Activated CD4-positive, alpha-beta memory T cell treated with anti-CD3 and anti-CD28 coated beads, Interleukin-2, amount 10 ng/mL, durations not matched to agents 7 days and 5 days (primary cell): ENCODE results near the gene PNPLA5. TPM values are rescaled to one million over a fixed set of nuclear protein-coding genes. Genes with fewer than 3 reads are reported as not detected.

Experiments
- CTCF ChIA-PET: fragments of 350-600 bp; sonication (Branson Sonifier 250); formaldehyde crosslinking; loops from one replicate; lab custom pipeline; 2021; ENCODE audit warnings: antibody characterized with exemption, inconsistent platforms; lab: Charles Lee
- POLR2A ChIA-PET: fragments of 350-600 bp; sonication (Branson Sonifier 250); formaldehyde crosslinking; loops from one replicate; lab custom pipeline; 2021; ENCODE audit warnings: antibody characterized with exemption; lab: Charles Lee
- DNase-seq: peaks from one replicate; pipeline ENCODE4 v3.0.0-alpha.2; 2020
- H3K27ac Mint-ChIP-seq: one replicate; pipeline ENCODE4 v1.8.0; 2021; ENCODE audit warnings: mild to moderate bottlenecking, mixed read lengths
- H3K27me3 Mint-ChIP-seq: one replicate; pipeline ENCODE4 v1.8.0; 2021; ENCODE audit warnings: mixed read lengths
- H3K36me3 Mint-ChIP-seq: one replicate; pipeline ENCODE4 v1.8.0; 2021; ENCODE audit warnings: low read depth, mixed read lengths
- H3K4me1 Mint-ChIP-seq: one replicate; pipeline ENCODE4 v1.8.0; 2021; ENCODE audit warnings: mixed read lengths
- H3K4me3 Mint-ChIP-seq: one replicate; pipeline ENCODE4 v1.8.0; 2021; ENCODE audit warnings: mild to moderate bottlenecking, mixed read lengths
- H3K9me3 Mint-ChIP-seq: one replicate; pipeline ENCODE4 v1.8.0; 2021; ENCODE audit warnings: mixed read lengths
- total RNA-seq, 2 experiments: library from RNA; stranded (reverse); gene quantifications; one replicate each; pipeline ENCODE4 v1.2.3, GENCODE V29; 2021

The PNPLA5 gene
- total RNA-seq, 2 experiments from 2014 or later: not detected

DNA sequence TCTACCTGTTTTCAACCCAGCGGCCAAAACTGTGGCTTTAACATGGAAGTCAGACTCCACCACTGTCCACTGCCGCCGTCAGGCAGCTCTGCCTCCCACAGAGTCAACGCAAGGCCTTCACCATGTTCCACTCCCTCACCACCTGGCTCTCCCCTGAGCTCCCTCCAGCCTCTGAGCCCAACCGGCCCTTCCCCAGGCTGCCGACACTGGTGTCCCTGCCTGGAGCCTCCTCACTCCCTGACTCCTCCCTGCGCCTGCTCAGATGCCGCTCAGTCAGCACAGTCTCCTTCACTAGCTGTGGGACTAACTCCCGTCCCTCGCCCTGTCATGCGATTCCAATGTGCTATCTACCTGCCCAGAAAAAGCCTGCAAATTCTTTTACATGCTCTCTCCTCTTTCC, 45.8 kb downstream of the PNPLA5 start:
- Mint-ChIP-seq H3K36me3 (no peaks in the 10 kb centered on the region), H3K27me3 (no peaks in the 10 kb centered on the region), H3K9me3 (no peaks in the 10 kb centered on the region), H3K4me3 (no peak overlapping the region), H3K27ac (no peak overlapping the region), H3K4me1 (no peaks in the 10 kb centered on the region)
- CTCF ChIA-PET: no interaction called here
- DNase-seq: no peak
- POLR2A ChIA-PET: no interaction called here

DNA sequence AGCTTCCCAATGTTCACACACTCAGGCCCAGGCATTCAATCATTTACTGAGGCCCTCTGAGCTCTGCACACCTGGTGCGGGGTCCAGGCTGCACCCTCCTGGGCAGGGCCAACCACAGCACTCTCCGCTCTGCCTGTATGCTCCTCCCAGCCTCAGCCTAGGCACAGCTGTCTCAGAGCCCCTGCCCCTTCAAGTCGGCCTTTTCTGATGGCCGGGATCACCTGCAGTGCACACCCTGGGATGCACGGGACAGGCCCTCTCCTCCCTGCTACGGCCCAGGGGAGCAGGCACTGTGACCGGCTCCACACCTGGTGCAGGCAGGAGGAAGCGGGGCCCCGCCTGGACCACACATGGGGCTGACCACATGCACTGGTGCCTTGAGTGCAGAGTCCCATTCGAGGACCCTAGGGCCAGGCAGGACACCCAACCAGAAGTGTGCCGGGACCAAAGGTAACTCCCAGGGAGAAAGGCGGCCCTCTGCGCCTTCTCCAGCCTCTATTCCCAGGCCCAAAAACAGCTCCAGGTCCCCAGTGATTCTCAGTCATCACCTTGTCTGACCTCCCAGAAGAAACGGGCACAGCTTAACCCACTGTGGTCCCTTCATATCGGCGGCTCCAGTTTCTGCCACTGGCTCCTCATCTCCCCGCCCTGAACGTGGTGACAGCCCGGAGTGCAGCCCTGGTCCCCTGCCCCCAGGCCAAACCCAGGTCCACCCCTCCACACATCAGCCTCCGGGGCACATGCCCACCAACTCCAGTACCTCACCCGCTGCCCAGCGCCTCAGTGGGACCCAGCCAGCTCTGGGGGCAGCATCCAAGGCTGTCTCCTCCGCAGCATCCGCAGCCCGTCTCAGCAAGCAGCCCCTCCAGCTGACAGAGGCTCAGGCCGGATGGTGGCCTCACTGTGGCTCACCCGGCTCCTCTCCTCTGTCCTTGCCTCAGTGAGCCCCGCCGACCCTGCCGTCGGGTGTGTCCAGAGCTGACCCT, 47.0 kb downstream of the PNPLA5 start:
- no peak for DNase-seq
- H3K36me3 Mint-ChIP-seq: no peaks in the 10 kb centered on the region
- no peaks in the 10 kb centered on the region for H3K4me1 Mint-ChIP-seq
- H3K27me3 Mint-ChIP-seq: no peaks in the 10 kb centered on the region
- ChIA-PET POLR2A (no interaction called here), CTCF (no interaction called here)
- no peak overlapping the region for H3K4me3 Mint-ChIP-seq
- H3K9me3 Mint-ChIP-seq: no peaks in the 10 kb centered on the region
- no peak overlapping the region for H3K27ac Mint-ChIP-seq

DNA sequence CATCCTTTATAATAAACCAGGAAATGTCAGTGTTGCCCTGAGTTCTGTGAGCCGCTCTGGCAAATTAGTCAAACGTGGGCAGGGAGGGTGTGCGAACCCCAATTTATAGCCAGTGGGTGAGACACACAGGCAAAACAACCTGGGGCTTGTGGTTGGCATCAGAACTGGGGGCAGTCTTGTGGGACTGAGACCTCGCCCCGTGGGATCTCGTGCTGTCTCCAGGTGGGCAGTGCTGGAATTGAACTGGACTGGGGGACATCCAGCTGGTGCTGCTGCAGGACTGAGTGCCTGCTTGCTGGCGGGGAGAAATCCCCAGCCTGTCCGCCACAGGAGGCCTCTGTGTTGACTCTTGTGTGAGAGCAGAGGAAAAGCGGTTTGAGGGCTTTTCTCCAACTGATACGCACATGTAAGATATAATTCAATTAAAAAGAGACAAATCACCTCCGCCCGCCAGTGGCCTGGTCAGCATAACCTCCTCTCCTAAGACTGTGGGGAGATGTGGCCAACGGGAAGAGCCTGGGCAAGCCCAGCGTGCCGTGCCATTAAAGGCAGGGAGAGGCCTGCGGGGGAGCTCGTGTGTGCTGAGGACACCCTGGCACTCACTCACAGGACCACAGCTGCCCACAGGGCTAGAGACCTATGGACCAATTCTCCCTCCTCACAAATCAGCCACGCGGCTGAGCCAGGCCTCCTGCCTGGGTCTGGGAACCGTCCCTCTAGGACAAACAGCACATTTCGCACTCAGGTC, 47.9 kb downstream of the PNPLA5 start:
- Mint-ChIP-seq H3K27me3 (no peaks in the 10 kb centered on the region), H3K9me3 (no peaks in the 10 kb centered on the region)

DNA sequence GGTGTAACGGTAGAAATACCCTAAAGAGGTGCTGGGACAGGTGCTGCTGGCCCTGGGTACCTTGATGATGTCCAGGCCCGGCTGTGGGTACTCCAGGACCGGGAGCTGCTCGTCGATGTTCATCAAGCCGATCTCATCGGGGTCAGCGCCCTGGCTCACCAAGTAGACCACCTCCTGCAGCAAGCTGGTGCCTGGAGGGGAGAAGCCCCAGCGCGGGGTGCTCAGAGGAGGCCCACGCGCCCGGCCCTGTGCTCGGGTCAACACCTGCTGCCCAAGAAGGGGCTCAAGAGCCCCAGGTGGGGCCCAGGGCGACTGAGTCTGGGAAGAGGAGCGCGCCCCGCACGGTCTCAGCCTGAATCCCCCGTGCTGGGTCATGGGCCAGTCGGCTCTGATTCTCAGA, 50.1 kb downstream of the PNPLA5 start:
- POLR2A ChIA-PET: no interaction called here
- CTCF ChIA-PET: no interaction called here
- no peak for DNase-seq
- Mint-ChIP-seq H3K27ac (no peak overlapping the region), H3K27me3 (no peaks in the 10 kb centered on the region), H3K4me3 (no peak overlapping the region), H3K9me3 (no peaks in the 10 kb centered on the region), H3K36me3 (no peaks in the 10 kb centered on the region), H3K4me1 (no peaks in the 10 kb centered on the region)

More for the DNA sequence above, 47.9 kb downstream of the PNPLA5 start:
- Mint-ChIP-seq H3K27ac (no peak overlapping the region), H3K4me3 (no peak overlapping the region), H3K36me3 (no peaks in the 10 kb centered on the region), H3K4me1 (no peaks in the 10 kb centered on the region)
- POLR2A ChIA-PET: no interaction called here
- CTCF ChIA-PET: no interaction called here
- DNase-seq: no peak

DNA sequence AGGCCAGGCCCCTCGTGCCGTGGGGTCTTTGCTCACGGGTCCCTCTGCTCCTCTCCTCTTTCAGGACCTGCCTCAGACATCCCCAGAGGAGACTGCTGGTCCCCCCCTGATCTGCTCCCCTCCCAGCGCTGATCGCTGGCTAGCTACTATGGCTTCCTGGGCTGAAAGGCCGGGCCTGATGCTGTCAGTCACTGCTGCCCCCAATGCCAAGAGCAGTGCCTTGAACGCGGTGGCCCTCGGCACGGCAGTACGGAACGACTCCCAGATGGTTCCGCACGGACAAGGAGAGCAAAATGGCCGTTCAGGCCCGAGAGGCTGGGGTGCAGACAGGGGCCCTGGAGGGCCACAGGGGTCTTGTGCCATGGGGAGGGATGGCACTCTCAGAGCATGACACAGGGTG, 51.0 kb downstream of the PNPLA5 start:
- no peaks in the 10 kb centered on the region for H3K4me1 Mint-ChIP-seq
- POLR2A ChIA-PET: no interaction called here
- CTCF ChIA-PET: no interaction called here

DNA sequence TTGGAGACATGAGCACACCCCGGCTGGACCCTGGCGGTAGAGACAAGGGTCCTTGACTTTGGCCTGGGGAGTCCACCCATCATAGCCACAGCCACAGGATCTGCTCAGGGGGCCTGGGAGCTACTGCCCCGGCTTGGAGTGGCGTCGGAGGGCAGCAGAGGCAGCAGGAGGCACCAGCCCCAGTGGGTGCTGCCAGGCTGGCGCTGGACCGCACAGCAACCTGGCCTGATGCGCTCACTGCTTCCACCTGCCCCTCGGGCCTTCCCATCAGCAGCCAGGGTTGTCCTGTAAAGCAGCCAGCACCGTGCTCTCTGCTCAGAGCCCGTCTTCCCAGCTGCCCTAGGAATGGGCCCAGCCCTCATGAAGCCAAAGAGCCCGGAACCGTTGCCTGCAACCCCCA, 51.4 kb downstream of the PNPLA5 start:
- DNase-seq: no peak
- no peaks in the 10 kb centered on the region for H3K4me1 Mint-ChIP-seq
- H3K4me3 Mint-ChIP-seq: no peak overlapping the region
- no peaks in the 10 kb centered on the region for H3K9me3 Mint-ChIP-seq
- no peaks in the 10 kb centered on the region for H3K27me3 Mint-ChIP-seq
- ChIA-PET POLR2A (no interaction called here), CTCF (no interaction called here)
- no peaks in the 10 kb centered on the region for H3K36me3 Mint-ChIP-seq
- H3K27ac Mint-ChIP-seq: no peak overlapping the region

More for the DNA sequence above, 51.0 kb downstream of the PNPLA5 start:
- no peak for DNase-seq
- Mint-ChIP-seq H3K27me3 (no peaks in the 10 kb centered on the region), H3K4me3 (no peak overlapping the region), H3K36me3 (no peaks in the 10 kb centered on the region), H3K9me3 (no peaks in the 10 kb centered on the region), H3K27ac (no peak overlapping the region)

DNA sequence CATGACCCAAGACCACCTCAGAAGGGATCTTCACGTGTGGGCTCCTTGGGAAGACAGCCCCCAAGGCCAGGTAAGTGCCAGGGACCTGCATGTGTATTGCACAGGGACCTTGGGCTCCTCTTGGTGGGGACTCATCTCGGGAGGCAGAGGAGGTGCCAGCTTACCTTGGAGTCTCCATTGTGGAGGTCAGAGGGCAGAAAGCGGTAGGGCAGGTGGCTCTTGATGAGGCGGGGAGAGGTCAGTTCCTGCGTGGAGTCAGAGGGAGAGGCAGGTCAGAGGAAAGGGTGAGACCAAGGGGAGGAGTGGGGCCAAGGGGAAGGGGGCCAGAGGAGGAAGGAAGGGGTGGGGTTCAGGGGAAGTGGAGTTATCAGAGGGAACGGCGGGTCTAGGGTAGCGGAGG, 52.0 kb downstream of the PNPLA5 start:
- Mint-ChIP-seq H3K9me3 (no peaks in the 10 kb centered on the region), H3K4me1 (no peaks in the 10 kb centered on the region), H3K4me3 (no peak overlapping the region), H3K27me3 (peaks cover 4% of the 10 kb centered on the region), H3K27ac (no peak overlapping the region), H3K36me3 (no peaks in the 10 kb centered on the region)
- ChIA-PET POLR2A (no interaction called here), CTCF (no interaction called here)
- no peak for DNase-seq

DNA sequence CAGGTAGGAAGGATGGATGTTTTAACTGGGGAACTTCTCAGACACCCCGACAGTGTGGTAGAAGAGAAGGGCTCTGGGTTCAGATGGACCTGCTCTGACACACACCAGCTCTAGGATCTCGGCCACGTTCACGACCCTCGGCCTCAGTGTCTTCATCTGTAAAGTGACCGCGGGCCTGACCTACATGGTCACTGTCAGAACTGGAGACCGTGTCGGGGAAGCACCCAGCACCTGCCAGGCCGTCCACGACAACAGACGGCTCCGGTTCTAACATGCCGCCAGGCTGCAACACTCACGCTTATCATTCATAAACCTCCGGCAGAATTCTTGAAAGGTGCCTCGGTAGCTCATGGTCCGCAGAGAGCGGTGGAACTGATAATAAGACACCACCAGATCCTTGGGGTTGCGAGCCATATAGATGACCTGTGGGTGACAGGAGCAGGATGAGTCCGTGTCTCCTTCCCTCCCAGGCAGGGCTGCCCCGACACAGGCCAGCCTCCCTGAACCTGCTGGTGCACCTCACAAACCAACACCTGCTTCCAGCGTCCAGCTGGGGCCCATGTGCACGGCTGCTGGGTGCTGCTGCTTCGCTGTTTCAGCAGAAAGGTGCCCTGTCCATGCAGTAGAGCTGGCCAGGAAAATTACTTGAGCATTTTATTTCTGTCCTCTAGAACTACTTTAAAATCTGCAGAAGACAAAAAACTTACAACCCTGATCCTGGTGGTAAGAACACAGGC, 53.1 kb downstream of the PNPLA5 start:
- Mint-ChIP-seq H3K27me3 (peaks cover 4% of the 10 kb centered on the region), H3K4me3 (no peak overlapping the region), H3K9me3 (no peaks in the 10 kb centered on the region), H3K36me3 (no peaks in the 10 kb centered on the region), H3K27ac (no peak overlapping the region), H3K4me1 (no peaks in the 10 kb centered on the region)
- ChIA-PET POLR2A (no interaction called here), CTCF (no interaction called here)
- DNase-seq: no peak

DNA sequence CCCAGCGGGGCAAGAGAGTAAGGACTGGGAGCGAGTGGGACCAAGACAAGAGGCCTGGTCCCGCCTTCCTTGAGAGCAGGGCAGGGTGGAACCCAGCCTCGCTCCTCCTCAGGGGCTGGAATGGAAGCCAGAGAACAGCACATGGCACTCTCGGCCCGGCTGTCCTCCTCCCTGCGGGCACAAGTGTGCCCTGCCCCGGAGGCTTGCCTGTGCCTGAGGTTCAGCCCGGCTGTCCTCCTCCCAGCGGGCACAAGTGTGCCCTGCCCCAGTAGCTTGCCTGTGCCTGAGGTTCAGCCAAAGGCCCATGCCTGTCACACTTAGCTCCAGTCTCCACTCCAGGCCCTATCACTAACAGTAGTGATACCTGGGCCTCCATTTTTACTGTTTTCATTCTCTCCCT, 53.7 kb downstream of the PNPLA5 start:
- CTCF ChIA-PET: no interaction called here
- no peaks in the 10 kb centered on the region for H3K4me1 Mint-ChIP-seq
- H3K27me3 Mint-ChIP-seq: peaks cover 4% of the 10 kb centered on the region
- H3K9me3 Mint-ChIP-seq: no peaks in the 10 kb centered on the region
- DNase-seq: no peak
- no peak overlapping the region for H3K4me3 Mint-ChIP-seq
- POLR2A ChIA-PET: no interaction called here
- H3K36me3 Mint-ChIP-seq: no peaks in the 10 kb centered on the region
- no peak overlapping the region for H3K27ac Mint-ChIP-seq

DNA sequence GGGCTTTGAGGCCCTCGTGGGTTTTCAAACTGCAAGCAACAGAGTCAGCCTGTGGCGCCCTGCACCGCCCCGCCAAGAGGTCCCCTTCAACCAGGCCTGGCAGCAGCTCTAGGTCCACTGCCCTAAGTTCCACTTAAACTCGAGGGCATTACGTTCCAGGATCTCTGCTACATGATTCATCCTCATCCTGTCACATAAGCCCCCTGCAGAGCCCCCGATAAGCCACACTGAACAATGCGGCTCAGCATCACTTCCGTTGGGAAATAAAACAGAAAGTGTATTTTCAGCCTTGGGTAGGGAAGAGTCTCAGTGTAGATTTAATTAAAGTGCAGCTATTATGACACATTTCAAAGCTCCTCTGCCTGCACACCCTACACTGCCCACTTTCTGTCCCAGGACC, 54.1 kb downstream of the PNPLA5 start:
- H3K4me1 Mint-ChIP-seq: no peaks in the 10 kb centered on the region
- H3K27ac Mint-ChIP-seq: no peak overlapping the region
- no peak for DNase-seq
- H3K4me3 Mint-ChIP-seq: no peak overlapping the region
- H3K9me3 Mint-ChIP-seq: no peaks in the 10 kb centered on the region
- POLR2A ChIA-PET: no interaction called here
- H3K27me3 Mint-ChIP-seq: peaks cover 4% of the 10 kb centered on the region
- CTCF ChIA-PET: no interaction called here
- no peaks in the 10 kb centered on the region for H3K36me3 Mint-ChIP-seq

DNA sequence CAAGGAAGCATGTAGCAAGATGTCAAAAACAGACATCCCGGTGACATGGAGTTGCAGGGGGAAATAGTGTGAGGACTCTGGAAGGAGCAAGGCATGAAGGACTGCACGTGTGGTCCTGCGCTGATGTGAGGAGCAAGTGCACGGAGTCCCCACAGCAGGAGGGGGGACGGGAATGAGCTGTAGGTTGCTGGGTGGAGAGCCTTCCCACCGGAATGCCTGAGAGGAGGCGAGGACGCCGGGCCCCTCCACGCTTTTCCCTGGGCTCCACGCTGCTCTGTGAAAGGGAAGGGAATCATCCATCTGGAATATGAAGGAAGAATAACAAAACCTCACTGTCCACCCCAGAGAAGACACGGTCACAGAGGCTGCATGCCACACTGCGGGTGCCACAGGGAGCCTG, 56.1 kb downstream of the PNPLA5 start:
- no peak overlapping the region for H3K4me3 Mint-ChIP-seq
- no peak overlapping the region for H3K27ac Mint-ChIP-seq
- no peaks in the 10 kb centered on the region for H3K36me3 Mint-ChIP-seq
- ChIA-PET CTCF (no interaction called here), POLR2A (interaction anchor here (1.4 kb wide), 1 partner anchor 9 kb away, joined by 3 read pairs; no protein-coding TSS in a partner anchor)
- no peak for DNase-seq
- H3K9me3 Mint-ChIP-seq: no peaks in the 10 kb centered on the region
- H3K4me1 Mint-ChIP-seq: no peaks in the 10 kb centered on the region
- H3K27me3 Mint-ChIP-seq: peaks cover 4% of the 10 kb centered on the region

DNA sequence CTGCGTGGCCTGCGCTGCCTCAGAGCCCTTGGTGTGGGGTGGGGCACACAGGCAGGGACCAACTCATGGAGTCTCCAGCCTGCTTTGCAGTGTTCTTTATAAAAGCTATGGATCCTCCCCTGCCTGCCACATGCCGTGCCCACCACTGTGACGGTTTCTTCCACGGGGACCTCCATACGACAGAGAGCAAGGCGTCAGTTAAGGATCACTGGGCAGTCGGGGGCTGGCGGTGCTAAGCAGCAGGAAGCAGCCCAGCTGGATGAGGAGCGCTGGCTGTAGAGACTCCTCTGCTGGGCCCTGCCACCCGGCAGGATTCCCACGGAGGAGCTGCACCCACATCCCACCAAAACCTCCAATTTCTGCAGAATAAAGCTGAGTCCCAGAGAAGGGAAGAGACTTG, 56.6 kb downstream of the PNPLA5 start:
- Mint-ChIP-seq H3K4me3 (no peak overlapping the region), H3K27ac (no peak overlapping the region), H3K36me3 (no peaks in the 10 kb centered on the region), H3K9me3 (no peaks in the 10 kb centered on the region), H3K4me1 (no peaks in the 10 kb centered on the region), H3K27me3 (peaks cover 4% of the 10 kb centered on the region)
- ChIA-PET POLR2A (interaction anchor here (1.4 kb wide), 1 partner anchor 8 kb away, joined by 3 read pairs; no protein-coding TSS in a partner anchor), CTCF (no interaction called here)
- no peak for DNase-seq
